Spleen (tissue), 11 donors: ENCODE results near the gene KCNH3. TPM values are rescaled to one million over a fixed set of nuclear protein-coding genes. Genes with fewer than 3 reads are reported as not detected.

Source experiments
- DNase-seq: peaks from one replicate; pipeline ENCODE4 v3.0.0-alpha.2; 2020
- H3K27ac ChIP-seq, 8 donors: fragments of 200-600 bp; sonication (generic) in 7 of 8; 1 replicate in 4 of 8; 2 replicates in 4 of 8; pipeline versions ENCODE4 v1.5.0 to v1.8.0; 2016 to 2021; ENCODE audit warnings: inconsistent platforms in 4 of 8, mild to moderate bottlenecking in 4 of 8, moderate library complexity in 1 of 8
- H3K27me3 ChIP-seq, 7 donors: fragments of 200-600 bp; sonication (generic) in 6 of 7; replicated peaks in 1 of 7; 1 replicate in 4 of 7; 2 replicates in 3 of 7; pipeline versions ENCODE4 v1.5.0 to v1.8.0; 2016 to 2021; ENCODE audit warnings: inconsistent platforms in 3 of 7, mild to moderate bottlenecking in 1 of 7
- H3K36me3 ChIP-seq, 6 donors: fragments of 200-600 bp; sonication (generic) in 5 of 6; 1 replicate in 4 of 6; 2 replicates in 2 of 6; pipeline versions ENCODE4 v1.5.0 to v1.8.0; 2016 to 2021; ENCODE audit warnings: inconsistent platforms in 2 of 6
- H3K4me1 ChIP-seq, 6 donors: fragments of 200-600 bp; sonication (generic) in 5 of 6; 1 replicate in 3 of 6; 2 replicates in 3 of 6; pipeline versions ENCODE4 v1.5.0 to v1.8.0; 2016 to 2021; ENCODE audit warnings: inconsistent platforms in 3 of 6
- H3K4me3 ChIP-seq, 8 donors: fragments of 200-600 bp; sonication (generic) in 7 of 8; 1 replicate in 4 of 8; 2 replicates in 4 of 8; pipeline versions ENCODE4 v1.5.0 to v1.8.0; 2016 to 2021; ENCODE audit warnings: inconsistent platforms in 4 of 8, mild to moderate bottlenecking in 4 of 8, moderate library complexity in 2 of 8
- H3K9me3 ChIP-seq, 8 donors: fragments of 200-600 bp; sonication (generic) in 7 of 8; 1 replicate in 4 of 8; 2 replicates in 4 of 8; pipeline versions ENCODE4 v1.5.0 to v1.8.0; 2016 to 2021; ENCODE audit warnings: inconsistent platforms in 4 of 8
- CTCF ChIP-seq, 11 experiments: fragments of 200-600 bp in 7 of 11; fragments of 450-650 bp in 4 of 11; sonication (generic) in 4 of 11; IDR thresholded peaks in 8 of 11; conservative IDR thresholded peaks in 3 of 11; 1 replicate in 7 of 11; 2 replicates in 4 of 11; pipeline versions ENCODE4 v1.4.0 to v1.8.0; 2016 to 2021; ENCODE audit warnings: antibody characterized with exemption in 11 of 11, inconsistent platforms in 4 of 11, mild to moderate bottlenecking in 1 of 11
- POLR2A ChIP-seq, 3 donors: fragments of 450-650 bp; IDR thresholded peaks; one replicate each; pipeline ENCODE4 v1.5.1; 2017; ENCODE audit warnings: antibody characterized with exemption in 3 of 3, mild to moderate bottlenecking in 1 of 3
- POLR2AphosphoS5 ChIP-seq, 3 donors: sonication (generic); formaldehyde crosslinking; IDR thresholded peaks; one replicate each; pipeline ENCODE4 v1.5.1; 2017; ENCODE audit warnings: antibody characterized with exemption in 3 of 3
- WGBS, 5 donors: extraction: QIAGEN DNeasy Blood & Tissue Kit in 3 of 5; methylation state at CpG; one replicate each; pipeline versions ENCODE4 v1.1.5 to v1.1.7; 2013 to 2018; 5-methylcytosine and 5-hydroxymethylcytosine counted together
- intact Hi-C: fragments of 100-400 bp; cut with DNase I; formaldehyde crosslinking; loops from one replicate; pipeline ENCODE4 v1.15.0; 2023; ENCODE audit warnings: low total_unique reads
- polyA plus RNA-seq, 3 donors: library from polyadenylated mRNA; stranded (reverse); fragments of 200-250 nt; gene quantifications; one replicate each; pipeline ENCODE4 v1.2.1, GENCODE V29; 2013
- total RNA-seq, 7 donors: library from RNA; depleted of rRNA in 3 of 7; stranded (reverse); fragments of >200 nt in 3 of 7; fragmentation: NEBNext Ultra II Directional in 4 of 7; extraction: Animal tissue kit (Norgen Biotek cat#: 25700) in 4 of 7; gene quantifications; one replicate each; pipeline versions ENCODE4 v1.1.0 to v1.2.1, GENCODE V29; 2016 to 2021
- donor health status: healthy with polysubstance abuse.
- donor health status: DM: no; HTN: no; CAD: no; lungs with moderate emphysema.
- donor health status: DM: no; HTN: no; CAD: no.
- donor health status: Bipolar disorder and iron deficiency.
- donor health status: healthy.
- donor health status: DM: no; HTN: no; CAD: no.
- donor health status: DM: yes; HTN: yes; CAD: no.

KCNH3 gene
- total and polyA plus RNA-seq, 10 donors, result 0.33 to 2.9 (median 0.85) TPM

GRCh38 chr12:49563951-49564685 is 25.3 kb downstream of the KCNH3 start:
- intact Hi-C loops, result no loop called here
- Histone ChIP-seq H3K9me3 (no peaks in the 10 kb centered on the region), H3K27ac (no peak overlapping the region), H3K36me3 (peaks cover 0 to 73% (median 62%) of the 10 kb centered on the region in 6 donors), H3K4me3 (no peak overlapping the region), H3K4me1 (peaks cover 12 to 44% (median 33%) of the 10 kb centered on the region in 6 donors), H3K27me3 (no peaks in the 10 kb centered on the region)
- peak; percentile 57 for DNase-seq
- WGBS, 5 donors, result 87 to 96% (median 93%) methylated on average over 13 to 14 of the region's 14 CpGs
- TF ChIP-seq POLR2A (IDR thresholded peaks at IDR 0.05) (no peak), CTCF (IDR thresholded peaks at IDR 0.05 in 8 of 11, conservative IDR thresholded peaks at IDR 0.05 in 3 of 11) (no peak), POLR2AphosphoS5 (IDR thresholded peaks at IDR 0.05) (no peak)

GRCh38 chr12:49564686-49565405 is 26.0 kb downstream of the KCNH3 start:
- intact Hi-C loops, result no loop called here
- Histone ChIP-seq H3K9me3 (no peaks in the 10 kb centered on the region), H3K36me3 (peaks cover 0 to 66% (median 55%) of the 10 kb centered on the region in 6 donors), H3K27ac (no peak overlapping the region), H3K4me3 (no peak overlapping the region), H3K4me1 (peaks cover 15 to 51% (median 41%) of the 10 kb centered on the region in 6 donors), H3K27me3 (no peaks in the 10 kb centered on the region)
- 55 to 65% (median 57%) methylated on average over 8 of the region's 8 CpGs for WGBS, 5 donors
- peak; percentile 63 for DNase-seq
- TF ChIP-seq POLR2AphosphoS5 (IDR thresholded peaks at IDR 0.05), result no peak
- TF ChIP-seq CTCF (IDR thresholded peaks at IDR 0.05 in 8 of 11, conservative IDR thresholded peaks at IDR 0.05 in 3 of 11), result no peak
- no peak for TF ChIP-seq POLR2A (IDR thresholded peaks at IDR 0.05)

- H3K4me3 ChIP-seq, result no peak overlapping the region
- H3K36me3 ChIP-seq, result peaks cover 0 to 58% (median 47%) of the 10 kb centered on the region in 6 donors
- no peaks in the 10 kb centered on the region for H3K9me3 ChIP-seq
- WGBS, 5 donors, result 93 to 98% (median 94%) methylated on average over 11 to 12 of the region's 12 CpGs
- no peak for TF ChIP-seq POLR2AphosphoS5 (IDR thresholded peaks at IDR 0.05)
- TF ChIP-seq CTCF (IDR thresholded peaks at IDR 0.05 in 8 of 11, conservative IDR thresholded peaks at IDR 0.05 in 3 of 11), result no peak
- no peak for TF ChIP-seq POLR2A (IDR thresholded peaks at IDR 0.05)
- peak; percentile 30 for DNase-seq
- intact Hi-C loops, result no loop called here
- no peak overlapping the region for H3K27ac ChIP-seq
- peaks cover 15 to 59% (median 48%) of the 10 kb centered on the region in 6 donors for H3K4me1 ChIP-seq
- H3K27me3 ChIP-seq, result no peaks in the 10 kb centered on the region
Observed at GRCh38 chr12:49565406-49566265, 26.8 kb downstream of the KCNH3 start.
